Neural progenitor cell (in vitro differentiated cells): ENCODE results near the gene DHRS11.

Experiments used
- CTCF ChIP-seq: fragments of 200-600 bp; sonication (generic); IDR thresholded peaks from 2 replicates; pipeline ENCODE4 v1.5.1; 2017; ENCODE audit warnings: antibody characterized with exemption, mild to moderate bottlenecking
- EZH2 ChIP-seq: fragments of 200-600 bp; sonication (generic); IDR thresholded peaks from 2 replicates; pipeline ENCODE4 v1.6.1; 2017; ENCODE audit warnings: antibody characterized with exemption, mild to moderate bottlenecking, moderate library complexity

- TF ChIP-seq CTCF (no peak), EZH2 (no peak)
Observed at GRCh38 chr17:36575028-36575427, 16.7 kb upstream of the DHRS11 start.
